Measurements from ENCODE around the gene DUOX2. TPM values are rescaled to one million over a fixed set of nuclear protein-coding genes. Genes with fewer than 3 reads are reported as not detected.

Gene DUOX2
- total and polyA plus RNA-seq, 8 donors, result 0.29 to 2.7 (median 0.38) TPM

DNA sequence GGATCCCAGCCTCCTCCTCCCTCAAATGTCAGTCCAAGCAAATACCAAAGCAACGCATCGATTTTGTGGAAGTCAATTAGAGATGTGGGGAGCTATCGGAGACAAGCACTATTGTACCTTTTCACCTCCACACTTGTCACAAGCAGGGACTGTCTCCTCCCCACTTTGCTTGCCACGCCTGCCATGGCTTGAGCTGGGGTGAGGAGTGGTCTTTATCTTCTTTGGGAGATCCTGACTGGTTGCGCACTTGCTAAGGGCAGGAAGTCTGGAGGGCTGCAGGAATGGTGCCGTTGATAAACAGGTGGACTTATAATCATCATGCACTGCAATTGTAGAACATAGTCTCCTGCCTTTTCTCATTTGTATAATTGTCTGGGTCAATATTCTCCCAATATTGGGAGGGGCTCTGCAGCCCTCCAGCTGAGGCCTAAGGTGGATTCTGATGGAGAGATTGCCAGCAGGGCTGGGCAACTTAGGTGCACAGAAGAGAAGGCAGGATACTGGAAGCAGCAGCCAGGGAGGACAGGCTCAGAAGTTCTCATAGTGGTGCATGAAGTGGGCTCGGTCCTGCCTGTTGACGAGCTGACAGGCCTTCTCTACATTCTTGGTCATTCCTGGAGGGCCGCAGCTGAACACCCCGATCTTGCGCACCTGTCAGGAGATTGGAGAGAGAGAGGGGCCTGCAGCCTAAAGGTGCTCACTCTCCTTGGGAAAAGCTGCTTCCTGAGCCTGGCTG lies 20.2 kb downstream of the DUOX2 start:
- H3K36me3 ChIP-seq, result no peaks in the 10 kb centered on the region
- no peak for ATAC-seq
- H3K4me1 ChIP-seq, result no peaks in the 10 kb centered on the region
- H3K4me3 ChIP-seq, result no peak overlapping the region
- TF ChIP-seq, protein P1, sequence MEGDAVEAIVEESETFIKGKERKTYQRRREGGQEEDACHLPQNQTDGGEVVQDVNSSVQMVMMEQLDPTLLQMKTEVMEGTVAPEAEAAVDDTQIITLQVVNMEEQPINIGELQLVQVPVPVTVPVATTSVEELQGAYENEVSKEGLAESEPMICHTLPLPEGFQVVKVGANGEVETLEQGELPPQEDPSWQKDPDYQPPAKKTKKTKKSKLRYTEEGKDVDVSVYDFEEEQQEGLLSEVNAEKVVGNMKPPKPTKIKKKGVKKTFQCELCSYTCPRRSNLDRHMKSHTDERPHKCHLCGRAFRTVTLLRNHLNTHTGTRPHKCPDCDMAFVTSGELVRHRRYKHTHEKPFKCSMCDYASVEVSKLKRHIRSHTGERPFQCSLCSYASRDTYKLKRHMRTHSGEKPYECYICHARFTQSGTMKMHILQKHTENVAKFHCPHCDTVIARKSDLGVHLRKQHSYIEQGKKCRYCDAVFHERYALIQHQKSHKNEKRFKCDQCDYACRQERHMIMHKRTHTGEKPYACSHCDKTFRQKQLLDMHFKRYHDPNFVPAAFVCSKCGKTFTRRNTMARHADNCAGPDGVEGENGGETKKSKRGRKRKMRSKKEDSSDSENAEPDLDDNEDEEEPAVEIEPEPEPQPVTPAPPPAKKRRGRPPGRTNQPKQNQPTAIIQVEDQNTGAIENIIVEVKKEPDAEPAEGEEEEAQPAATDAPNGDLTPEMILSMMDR (IDR thresholded peaks at IDR 0.05), result no peak
- no peaks in the 10 kb centered on the region for H3K9me3 ChIP-seq
- intact Hi-C loops (cut with DNase I), result no loop called here
- no peak overlapping the region for H3K27ac ChIP-seq
- peaks cover 0 to 5% of the 10 kb centered on the region in 2 donors for H3K27me3 ChIP-seq
- DNase-seq, result peak in 1 of 4 donors; percentile 10

- TF ChIP-seq, protein P1 (IDR thresholded peaks at IDR 0.05), result no peak
- ATAC-seq (no peak), DNase-seq (no peak)
- H3K27ac ChIP-seq, result no peak overlapping the region
- intact Hi-C loops (cut with DNase I), result no loop called here
- peaks cover 0 to 11% of the 10 kb centered on the region in 2 donors for H3K27me3 ChIP-seq
- H3K4me1 ChIP-seq, result no peaks in the 10 kb centered on the region
- no peak overlapping the region for H3K4me3 ChIP-seq
- H3K9me3 ChIP-seq, result no peaks in the 10 kb centered on the region
- no peaks in the 10 kb centered on the region for H3K36me3 ChIP-seq
These were observed 21.0 kb downstream of the DUOX2 start for GRCh38 chr15:45093013-45093412.

DNA sequence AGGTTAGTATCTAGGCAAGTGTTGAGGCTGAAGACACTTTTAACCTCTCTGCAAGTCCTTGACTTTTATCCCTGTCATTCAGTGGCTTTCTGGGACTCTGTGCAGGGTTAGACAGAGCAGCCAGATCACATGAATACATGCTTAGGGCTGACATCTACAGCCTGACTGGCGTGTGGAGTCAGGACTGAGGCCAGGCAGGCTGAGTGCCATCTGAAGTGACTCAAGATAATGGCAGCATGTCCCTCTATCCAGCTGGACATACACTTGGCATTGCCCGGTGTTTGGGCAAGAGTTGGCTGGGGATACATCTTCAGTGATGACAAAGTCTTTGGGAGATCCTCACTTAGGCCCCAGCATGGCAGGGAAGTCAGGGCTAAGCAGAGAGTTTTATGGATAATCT lies 22.4 kb downstream of the DUOX2 start:
- Histone ChIP-seq H3K4me3 (no peak overlapping the region), H3K36me3 (no peaks in the 10 kb centered on the region), H3K27ac (no peak overlapping the region), H3K9me3 (no peaks in the 10 kb centered on the region), H3K27me3 (peaks cover 0 to 17% of the 10 kb centered on the region in 2 donors), H3K4me1 (no peaks in the 10 kb centered on the region)
- intact Hi-C loops (cut with DNase I), result no loop called here
- DNase-seq (no peak), ATAC-seq (no peak)
- TF ChIP-seq, protein P1 (IDR thresholded peaks at IDR 0.05), result no peak

- DNase-seq (no peak), ATAC-seq (no peak)
- no peaks in the 10 kb centered on the region for H3K4me1 ChIP-seq
- intact Hi-C loops (cut with DNase I), result no loop called here
- TF ChIP-seq, protein P1 (IDR thresholded peaks at IDR 0.05), result no peak
- H3K27ac ChIP-seq, result no peak overlapping the region
- H3K4me3 ChIP-seq, result no peak overlapping the region
- no peaks in the 10 kb centered on the region for H3K9me3 ChIP-seq
- H3K27me3 ChIP-seq, result peaks cover 0 to 17% of the 10 kb centered on the region in 2 donors
- H3K36me3 ChIP-seq, result no peaks in the 10 kb centered on the region
These were observed 22.8 kb downstream of the DUOX2 start for GRCh38 chr15:45091161-45091560.

- H3K4me3 ChIP-seq, result no peak overlapping the region
- H3K27me3 ChIP-seq, result peaks cover 1 to 17% of the 10 kb centered on the region in 2 donors
- TF ChIP-seq, protein P1 (IDR thresholded peaks at IDR 0.05), result no peak
- ATAC-seq (no peak), DNase-seq (no peak)
- intact Hi-C loops (cut with DNase I), result no loop called here
- no peaks in the 10 kb centered on the region for H3K4me1 ChIP-seq
- H3K36me3 ChIP-seq, result no peaks in the 10 kb centered on the region
- H3K9me3 ChIP-seq, result no peaks in the 10 kb centered on the region
- H3K27ac ChIP-seq, result no peak overlapping the region
These were observed 24.1 kb downstream of the DUOX2 start for GRCh38 chr15:45089712-45090373.

Data from left lung (tissue), 10 donors.